ENCODE measurements around the gene PTPRG.

DNA sequence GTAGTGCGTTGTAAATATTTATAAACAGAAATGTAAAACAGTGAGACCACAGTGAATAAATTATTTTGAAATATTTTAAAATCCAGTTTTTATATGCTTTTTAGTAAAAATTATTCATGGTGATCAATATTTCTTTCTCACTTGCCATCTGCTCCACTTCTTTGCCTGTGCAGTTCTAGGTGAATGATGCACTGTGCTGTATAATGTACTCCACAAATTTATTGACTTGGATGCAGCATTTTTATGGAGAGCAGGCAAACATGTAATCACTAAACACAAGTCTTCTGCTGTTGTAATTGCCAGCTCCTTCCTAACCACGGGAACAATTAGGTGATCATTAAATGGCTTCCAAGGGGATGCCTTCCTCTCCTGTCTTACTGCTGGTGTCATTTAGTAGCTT lies 395.9 kb downstream of the PTPRG start:
- TF ChIP-seq YY1 (IDR thresholded peaks at IDR 0.05; ENCODE audit: extremely low read depth, insufficient replicate concordance, low read depth, low read length) (no peak), POLR2AphosphoS5 (IDR thresholded peaks at IDR 0.05; ENCODE audit: low read depth, low read length) (no peak), POLR2A (IDR thresholded peaks at IDR 0.05; ENCODE audit: borderline replicate concordance, extremely low read depth, insufficient read depth, insufficient read length) (no peak), SRF (IDR thresholded peaks at IDR 0.05; ENCODE audit: low read depth) (no peak), SIN3A (IDR thresholded peaks at IDR 0.05; ENCODE audit: low read depth) (no peak)
- TF ChIP-seq, protein P1, sequence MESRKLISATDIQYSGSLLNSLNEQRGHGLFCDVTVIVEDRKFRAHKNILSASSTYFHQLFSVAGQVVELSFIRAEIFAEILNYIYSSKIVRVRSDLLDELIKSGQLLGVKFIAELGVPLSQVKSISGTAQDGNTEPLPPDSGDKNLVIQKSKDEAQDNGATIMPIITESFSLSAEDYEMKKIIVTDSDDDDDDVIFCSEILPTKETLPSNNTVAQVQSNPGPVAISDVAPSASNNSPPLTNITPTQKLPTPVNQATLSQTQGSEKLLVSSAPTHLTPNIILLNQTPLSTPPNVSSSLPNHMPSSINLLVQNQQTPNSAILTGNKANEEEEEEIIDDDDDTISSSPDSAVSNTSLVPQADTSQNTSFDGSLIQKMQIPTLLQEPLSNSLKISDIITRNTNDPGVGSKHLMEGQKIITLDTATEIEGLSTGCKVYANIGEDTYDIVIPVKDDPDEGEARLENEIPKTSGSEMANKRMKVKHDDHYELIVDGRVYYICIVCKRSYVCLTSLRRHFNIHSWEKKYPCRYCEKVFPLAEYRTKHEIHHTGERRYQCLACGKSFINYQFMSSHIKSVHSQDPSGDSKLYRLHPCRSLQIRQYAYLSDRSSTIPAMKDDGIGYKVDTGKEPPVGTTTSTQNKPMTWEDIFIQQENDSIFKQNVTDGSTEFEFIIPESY (IDR thresholded peaks at IDR 0.05; ENCODE audit: extremely low read depth, insufficient replicate concordance, low read length) = no peak
- TF ChIP-seq, protein P2, sequence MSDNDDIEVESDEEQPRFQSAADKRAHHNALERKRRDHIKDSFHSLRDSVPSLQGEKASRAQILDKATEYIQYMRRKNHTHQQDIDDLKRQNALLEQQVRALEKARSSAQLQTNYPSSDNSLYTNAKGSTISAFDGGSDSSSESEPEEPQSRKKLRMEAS (IDR thresholded peaks at IDR 0.05) = no peak
- TF ChIP-seq, protein P3, sequence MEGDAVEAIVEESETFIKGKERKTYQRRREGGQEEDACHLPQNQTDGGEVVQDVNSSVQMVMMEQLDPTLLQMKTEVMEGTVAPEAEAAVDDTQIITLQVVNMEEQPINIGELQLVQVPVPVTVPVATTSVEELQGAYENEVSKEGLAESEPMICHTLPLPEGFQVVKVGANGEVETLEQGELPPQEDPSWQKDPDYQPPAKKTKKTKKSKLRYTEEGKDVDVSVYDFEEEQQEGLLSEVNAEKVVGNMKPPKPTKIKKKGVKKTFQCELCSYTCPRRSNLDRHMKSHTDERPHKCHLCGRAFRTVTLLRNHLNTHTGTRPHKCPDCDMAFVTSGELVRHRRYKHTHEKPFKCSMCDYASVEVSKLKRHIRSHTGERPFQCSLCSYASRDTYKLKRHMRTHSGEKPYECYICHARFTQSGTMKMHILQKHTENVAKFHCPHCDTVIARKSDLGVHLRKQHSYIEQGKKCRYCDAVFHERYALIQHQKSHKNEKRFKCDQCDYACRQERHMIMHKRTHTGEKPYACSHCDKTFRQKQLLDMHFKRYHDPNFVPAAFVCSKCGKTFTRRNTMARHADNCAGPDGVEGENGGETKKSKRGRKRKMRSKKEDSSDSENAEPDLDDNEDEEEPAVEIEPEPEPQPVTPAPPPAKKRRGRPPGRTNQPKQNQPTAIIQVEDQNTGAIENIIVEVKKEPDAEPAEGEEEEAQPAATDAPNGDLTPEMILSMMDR (IDR thresholded peaks at IDR 0.05 in 2 of 3, conservative IDR thresholded peaks at IDR 0.05 in 1 of 3; ENCODE audit: borderline replicate concordance in 1 of 3, insufficient read depth in 1 of 3, low read depth in 2 of 3, low read length in 2 of 3) = no peak
